NT2/D1 (cell line): ENCODE measurements around the gene EXD3.

ENCODE experiments used
- DNase-seq: peaks from one replicate; pipeline ENCODE4 v3.0.0-alpha.2; 2011; ENCODE audit warnings: low read depth, low spot score
- H3K27me3 ChIP-seq: 2 replicates; pipeline ENCODE4 v1.6.0; 2011; ENCODE audit warnings: mild to moderate bottlenecking; ENCODE audit not compliant: insufficient read length, insufficient read depth
- H3K36me3 ChIP-seq: 2 replicates; pipeline ENCODE4 v1.6.1; 2011; ENCODE audit warnings: mild to moderate bottlenecking, low read length, mixed read lengths; ENCODE audit not compliant: insufficient read depth, insufficient read length
- H3K4me1 ChIP-seq: 2 replicates; pipeline ENCODE4 v1.5.1; 2011; ENCODE audit not compliant: insufficient read depth, insufficient read length
- H3K4me3 ChIP-seq: 2 replicates; pipeline ENCODE4 v1.5.1; 2011; ENCODE audit warnings: low read depth; ENCODE audit not compliant: insufficient read length
- H3K9ac ChIP-seq: 2 replicates; pipeline ENCODE4 v1.6.0; 2011; ENCODE audit warnings: low read depth; ENCODE audit not compliant: insufficient read length
- H3K9me3 ChIP-seq: 2 replicates; pipeline ENCODE4 v1.5.1; 2011; ENCODE audit warnings: mild to moderate bottlenecking, low read length; ENCODE audit not compliant: insufficient read depth
- SUZ12 ChIP-seq: IDR thresholded peaks from 2 replicates; pipeline ENCODE4 v1.6.1; 2011; ENCODE audit not compliant: insufficient read length, insufficient read depth; ENCODE audit errors: extremely low read depth
- YY1 ChIP-seq: IDR thresholded peaks from 2 replicates; pipeline ENCODE4 v1.6.1; 2011; ENCODE audit not compliant: insufficient read length, insufficient read depth
- ZNF274 ChIP-seq: IDR thresholded peaks from 2 replicates; pipeline ENCODE4 v1.6.1; 2011; ENCODE audit warnings: mild to moderate bottlenecking, low read depth, low read length

The EXD3 gene

DNA sequence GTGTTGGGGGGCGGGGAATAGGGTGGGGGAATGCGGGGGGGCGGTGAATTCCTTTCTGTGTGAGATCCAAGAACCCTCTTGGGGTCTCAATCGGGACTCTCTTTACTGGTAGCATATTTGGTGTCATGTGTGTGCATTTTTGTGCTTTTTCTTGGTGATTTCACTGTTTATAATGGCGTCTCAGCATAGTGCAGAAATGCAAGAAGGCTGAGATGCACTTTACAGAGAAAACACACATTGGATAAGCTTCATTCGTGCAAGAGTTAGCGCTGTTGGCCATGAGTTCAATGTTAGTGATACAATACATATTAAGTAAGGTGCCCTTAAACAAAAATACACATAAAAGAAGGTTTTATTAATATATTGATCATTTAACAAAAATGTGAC is 19.0 kb upstream of the EXD3 start:
- Histone ChIP-seq H3K36me3 (peaks cover 6% of the 10 kb centered on the region), H3K4me1 (peaks cover 8% of the 10 kb centered on the region), H3K9me3 (no peaks in the 10 kb centered on the region), H3K27me3 (no peaks in the 10 kb centered on the region), H3K4me3 (peak overlapping the region; percentile 29), H3K9ac (peak overlapping the region; percentile 3)
- DNase-seq: no peak
- no peak for TF ChIP-seq ZNF274
- no peak for TF ChIP-seq SUZ12
- no peak for TF ChIP-seq YY1

DNA sequence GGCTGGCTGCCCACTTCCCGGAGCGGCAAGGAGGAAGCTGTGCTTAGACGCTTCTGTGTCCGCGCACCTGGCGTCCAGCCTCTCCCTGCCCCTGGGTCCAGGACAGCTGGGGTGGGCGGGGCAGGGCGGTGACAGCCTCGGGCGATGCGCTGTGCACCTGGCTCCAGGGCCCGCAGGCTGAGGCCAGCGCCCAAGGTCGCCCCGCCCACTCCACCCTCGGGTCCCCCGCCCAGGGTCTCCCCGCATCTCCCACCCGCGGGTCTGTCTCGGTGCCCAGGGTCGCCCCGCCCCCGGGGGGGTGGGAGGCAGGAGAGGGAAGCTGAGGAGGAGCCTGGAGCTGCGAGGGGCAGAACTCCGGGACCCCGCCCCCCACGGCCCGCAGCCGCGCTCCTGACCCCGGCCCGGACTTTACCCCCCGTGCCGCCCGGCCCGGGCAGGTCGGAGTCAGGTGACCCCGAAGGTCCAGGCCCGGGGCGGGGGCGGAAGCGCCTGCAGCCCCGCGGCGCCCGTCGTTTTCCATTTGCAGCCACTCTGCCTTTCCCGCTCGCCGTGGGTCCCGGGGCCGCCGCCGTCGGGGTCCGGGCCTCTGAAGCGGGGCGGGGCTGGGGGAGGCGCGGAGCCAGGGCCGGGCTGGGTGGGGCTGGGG is 18.4 kb upstream of the EXD3 start, which contains the start of gene ENTPD8:
TSS of gene ENTPD8 (minus strand) at position 69 of the 646 bp plus-strand sequence. CDS start 3,072 bp downstream, outside the sequence.
- no peak for DNase-seq
- TF ChIP-seq ZNF274: no peak
- no peak for TF ChIP-seq SUZ12
- TF ChIP-seq YY1: no peak
- Histone ChIP-seq H3K9me3 (no peaks in the 10 kb centered on the region), H3K27me3 (no peaks in the 10 kb centered on the region), H3K9ac (peak within 1 kb of the TSS; percentile 3), H3K4me3 (peak within 1 kb of the TSS; percentile 29), H3K4me1 (peaks cover 8% of the 10 kb centered on the region), H3K36me3 (peaks cover under 1% of the 10 kb centered on the region)

- no peak overlapping the region for H3K9ac ChIP-seq
- peaks cover 2% of the 10 kb centered on the region for H3K4me1 ChIP-seq
- no peaks in the 10 kb centered on the region for H3K36me3 ChIP-seq
- TF ChIP-seq ZNF274 (no peak), YY1 (no peak), SUZ12 (no peak)
- no peaks in the 10 kb centered on the region for H3K9me3 ChIP-seq
- no peak overlapping the region for H3K4me3 ChIP-seq
- H3K27me3 ChIP-seq: no peaks in the 10 kb centered on the region
- DNase-seq: no peak
Observed at GRCh38 chr9:137439158-137439714, 16.3 kb upstream of the EXD3 start.

DNA sequence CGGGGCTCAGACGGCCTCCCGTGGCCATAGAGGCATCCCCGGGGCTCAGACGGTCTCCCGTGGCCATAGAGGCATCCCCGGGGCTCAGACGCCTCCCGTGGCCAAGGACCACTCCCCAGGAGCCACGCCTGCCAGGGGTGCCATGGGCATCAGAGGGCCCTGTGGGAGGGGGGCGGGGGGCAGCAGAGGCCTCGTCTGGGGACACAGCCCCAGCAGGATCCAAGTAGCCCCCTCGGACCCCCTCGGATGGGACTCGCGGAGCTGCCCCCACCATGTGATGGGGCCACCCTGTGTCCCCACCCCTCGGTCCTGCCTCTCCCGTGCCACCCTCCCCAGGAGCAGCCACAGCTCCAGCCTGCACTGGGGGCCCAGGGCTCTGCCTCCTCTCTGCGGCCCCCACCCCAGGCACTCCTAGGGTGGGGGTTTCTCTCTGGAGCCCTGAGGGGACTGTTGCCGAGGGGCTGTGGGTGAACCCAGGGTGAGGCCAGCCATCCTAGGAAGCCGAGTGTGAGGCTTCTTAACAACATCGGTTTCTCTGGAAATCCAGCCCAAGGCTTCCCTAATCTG is 15.7 kb upstream of the EXD3 start:
- H3K36me3 ChIP-seq: no peaks in the 10 kb centered on the region
- H3K27me3 ChIP-seq: no peaks in the 10 kb centered on the region
- peaks cover 2% of the 10 kb centered on the region for H3K4me1 ChIP-seq
- no peaks in the 10 kb centered on the region for H3K9me3 ChIP-seq
- H3K4me3 ChIP-seq: no peak overlapping the region
- H3K9ac ChIP-seq: no peak overlapping the region
- DNase-seq: no peak
- no peak for TF ChIP-seq SUZ12
- TF ChIP-seq ZNF274: no peak
- TF ChIP-seq YY1: no peak

GRCh38 chr9:137437691-137438590 is 15.0 kb upstream of the EXD3 start:
- TF ChIP-seq YY1: no peak
- TF ChIP-seq SUZ12: no peak
- no peak for TF ChIP-seq ZNF274
- H3K9ac ChIP-seq: no peak overlapping the region
- no peaks in the 10 kb centered on the region for H3K36me3 ChIP-seq
- H3K27me3 ChIP-seq: no peaks in the 10 kb centered on the region
- no peak overlapping the region for H3K4me3 ChIP-seq
- no peaks in the 10 kb centered on the region for H3K9me3 ChIP-seq
- no peak for DNase-seq
- H3K4me1 ChIP-seq: peaks cover 2% of the 10 kb centered on the region

DNA sequence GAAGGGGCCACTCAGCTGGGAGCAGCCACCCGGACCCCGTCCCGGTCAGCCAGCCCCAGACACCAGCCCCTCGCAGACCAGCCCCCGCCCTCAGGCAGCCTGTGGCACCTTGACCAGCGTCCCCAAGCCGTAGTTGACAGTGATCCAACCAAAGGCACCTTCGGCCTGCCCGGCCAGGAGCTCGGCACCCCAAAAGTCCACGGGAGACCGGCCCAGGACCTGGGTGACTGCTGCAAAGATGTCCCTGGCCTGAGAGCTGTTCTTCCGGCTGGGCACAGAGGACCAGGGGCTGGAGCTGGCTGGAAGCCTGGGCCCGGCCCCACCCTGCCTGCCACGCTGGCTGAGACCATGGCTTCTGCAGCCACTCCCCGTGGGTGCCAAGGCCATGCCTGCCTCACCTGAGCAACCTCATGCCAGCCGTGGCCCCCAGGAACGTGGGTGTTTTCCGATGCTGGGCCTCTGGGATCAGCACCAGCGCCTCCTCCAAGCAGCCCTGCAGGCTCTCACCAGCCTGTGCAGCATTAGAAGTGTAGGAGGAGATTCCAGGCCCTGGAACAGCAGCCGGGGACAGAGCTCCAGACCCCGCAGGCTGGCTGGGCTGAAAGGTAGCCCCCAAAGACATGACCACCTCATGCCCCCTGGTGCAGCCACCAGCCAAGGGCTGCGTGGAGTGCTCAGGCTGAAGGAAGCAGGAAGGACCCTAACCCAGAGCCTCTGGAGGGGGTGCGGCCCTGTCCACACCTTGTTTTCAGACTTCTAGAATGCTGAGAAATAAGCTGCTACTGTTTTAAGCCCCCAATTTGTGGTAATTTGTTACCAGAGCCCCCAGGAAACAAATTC is 14.0 kb upstream of the EXD3 start:
- Histone ChIP-seq H3K36me3 (no peaks in the 10 kb centered on the region), H3K9ac (no peak overlapping the region)
- no peak for DNase-seq

More for the DNA sequence above, 14.0 kb upstream of the EXD3 start:
- Histone ChIP-seq H3K27me3 (no peaks in the 10 kb centered on the region), H3K9me3 (no peaks in the 10 kb centered on the region), H3K4me3 (no peak overlapping the region), H3K4me1 (peaks cover 2% of the 10 kb centered on the region)
- TF ChIP-seq ZNF274: no peak
- no peak for TF ChIP-seq YY1
- no peak for TF ChIP-seq SUZ12
